ENCODE measurements around the gene MDP1. TPM values are rescaled to one million over a fixed set of nuclear protein-coding genes. Genes with fewer than 3 reads are reported as not detected.

MDP1 gene
- total and polyA plus RNA-seq, 2 of the 8 experiments (the other 6 are each of a cell fraction or from before 2014, with no cell fraction given), result 17.7 to 32.2 TPM

- no peak for TF ChIP-seq ATF2 (IDR thresholded peaks at IDR 0.05; ENCODE audit: low read length)
- no peak for TF ChIP-seq NANOG (IDR thresholded peaks at IDR 0.05; ENCODE audit: insufficient read depth, low read depth, low read length, poor library complexity, severe bottlenecking)
- TF ChIP-seq CHD2 (IDR thresholded peaks at IDR 0.05; ENCODE audit: low read length), result no peak
- no peak for TF ChIP-seq ASH2L (IDR thresholded peaks at IDR 0.05; ENCODE audit: low read length)
- no peak for TF ChIP-seq POLR2A (IDR thresholded peaks at IDR 0.05; ENCODE audit: control extremely low read depth in 1 of 2, low read depth in 2 of 2, low read length in 2 of 2)
- TF ChIP-seq SP4 (IDR thresholded peaks at IDR 0.05; ENCODE audit: low read length), result no peak
- no peak for TF ChIP-seq RBBP5 (IDR thresholded peaks at IDR 0.05; ENCODE audit: borderline replicate concordance, low read depth, low read length)
- TF ChIP-seq SP2 (IDR thresholded peaks at IDR 0.05; ENCODE audit: low read length), result no peak
Observed at GRCh38 chr14:24167469-24168114, 48.3 kb downstream of the MDP1 start (continued).

Data from H1 (cell line).